C1 segment of cervical spinal cord (tissue), 14 donors: ENCODE data around the gene POU2AF3.
"Not testable (repeated sequence)": the region's sequence is repeated elsewhere in the genome, so short reads cannot be mapped to it uniquely, and the experiment has no call there.

Experiments
- DNase-seq, 14 donors: peaks; one replicate each; lab custom pipeline; 2025; lab: John Stamatoyannopoulos, UW

Gene POU2AF3, protein sequence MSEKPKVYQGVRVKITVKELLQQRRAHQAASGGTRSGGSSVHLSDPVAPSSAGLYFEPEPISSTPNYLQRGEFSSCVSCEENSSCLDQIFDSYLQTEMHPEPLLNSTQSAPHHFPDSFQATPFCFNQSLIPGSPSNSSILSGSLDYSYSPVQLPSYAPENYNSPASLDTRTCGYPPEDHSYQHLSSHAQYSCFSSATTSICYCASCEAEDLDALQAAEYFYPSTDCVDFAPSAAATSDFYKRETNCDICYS

GRCh38 chr11:111298413-111299100, at the start of gene POU2AF3:
Gene POU2AF3, plus strand, starts transcription at chr11:111298546. Its CDS starts 36 bp downstream, at chr11:111298582.
- peak in 1 of 14 donors; percentile 58 for DNase-seq

- no peak for DNase-seq
Observed at GRCh38 chr11:111250936-111251335, 47.4 kb upstream of the POU2AF3 start.

- no peak for DNase-seq
Observed at GRCh38 chr11:111253131-111253530, 45.2 kb upstream of the POU2AF3 start.

DNA sequence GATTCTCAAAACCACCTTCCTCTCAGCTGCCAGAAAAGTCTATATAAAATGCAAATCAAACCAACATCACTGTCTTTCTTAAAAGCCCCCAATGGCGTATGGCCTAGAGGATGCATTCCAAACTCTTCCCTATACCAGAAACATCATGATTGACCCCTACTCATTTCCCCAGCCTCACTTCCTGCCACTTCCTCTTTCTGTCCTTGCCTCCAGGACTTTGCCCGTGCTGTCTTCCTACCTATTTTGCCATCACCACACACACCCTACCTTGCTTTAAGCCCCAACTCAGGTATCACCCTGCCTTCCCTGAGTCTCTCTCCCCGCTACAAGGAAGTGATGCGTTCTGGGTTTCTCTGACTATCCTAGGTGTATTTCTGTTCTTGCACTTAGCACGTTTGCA, 44.7 kb upstream of the POU2AF3 start:
- DNase-seq, result no peak

DNA sequence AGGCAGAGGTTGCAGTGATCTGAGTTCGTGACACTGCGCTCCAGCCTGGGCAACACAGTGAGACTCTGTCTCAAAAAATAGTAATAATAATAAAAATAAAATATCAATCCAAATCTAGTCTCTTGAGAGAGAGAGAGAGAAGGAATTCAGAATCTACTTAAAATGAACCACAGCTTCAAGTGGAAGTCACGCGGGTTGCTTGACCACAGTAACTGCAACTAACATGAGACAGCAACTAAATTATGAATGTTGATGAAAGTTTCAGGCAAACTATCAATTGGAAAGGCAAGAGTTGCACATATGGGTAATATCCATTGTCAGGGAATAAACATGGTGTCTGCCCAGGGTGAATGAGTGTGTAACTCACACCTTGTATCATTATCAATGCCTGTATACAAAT, 40.3 kb upstream of the POU2AF3 start:
- DNase-seq, result no peak

DNA sequence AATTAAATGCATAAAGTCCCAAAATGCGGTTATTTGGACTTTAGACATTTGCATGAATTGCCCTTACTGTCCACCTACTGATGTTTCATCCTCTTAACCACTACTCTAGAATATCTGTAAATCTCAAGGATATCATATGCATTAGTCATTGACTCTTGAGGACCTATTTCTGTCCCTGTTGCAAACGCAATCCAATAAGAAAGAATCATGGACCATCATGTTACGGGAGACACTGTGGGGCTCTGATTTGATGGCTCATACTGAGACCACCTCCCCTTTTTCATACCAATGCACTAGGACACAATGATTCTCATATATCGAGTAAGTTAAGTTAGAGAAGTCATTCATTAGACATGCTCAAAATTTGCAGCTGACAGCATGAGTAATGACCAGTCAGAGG, 38.5 kb upstream of the POU2AF3 start:
- DNase-seq, result no peak

DNA sequence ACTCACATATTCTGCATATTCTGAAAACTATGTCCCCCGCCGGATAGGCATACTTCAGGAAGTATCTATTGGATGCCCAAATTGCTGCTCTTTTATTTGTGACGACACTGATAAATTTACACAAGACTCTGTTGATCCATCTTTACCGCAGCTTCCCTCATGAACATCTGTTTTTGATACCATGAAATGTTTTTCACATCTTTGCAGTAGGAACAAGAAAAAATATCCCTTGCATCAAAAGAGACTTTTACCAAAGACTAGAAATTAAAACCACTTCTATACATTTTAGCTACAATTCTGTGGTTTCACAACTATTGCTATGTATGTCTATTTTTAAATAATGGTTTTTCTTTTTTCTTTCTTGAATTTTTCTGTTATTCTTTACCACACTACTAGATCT, 37.5 kb upstream of the POU2AF3 start:
- DNase-seq, result no peak

DNA sequence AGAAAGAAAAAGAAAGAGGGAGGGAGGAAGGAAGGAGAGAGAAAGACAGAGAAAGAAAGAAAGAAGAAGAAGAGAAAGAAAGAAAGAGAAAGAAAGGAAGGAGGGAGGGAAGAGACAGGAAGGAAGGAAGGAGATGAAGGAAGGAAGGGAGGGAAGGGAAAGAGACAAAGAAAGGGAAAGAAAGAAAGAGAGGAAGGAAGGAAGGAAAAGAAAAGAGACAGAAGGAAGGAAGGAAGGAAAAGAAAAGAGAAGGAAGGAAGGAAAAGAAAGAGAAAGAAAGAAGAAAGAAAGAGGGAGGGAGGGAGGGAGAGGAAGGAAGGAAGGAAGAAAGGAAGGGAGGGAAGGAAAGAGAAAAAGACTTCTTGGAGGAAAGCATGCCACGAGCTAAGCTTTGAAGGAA, 33.7 kb upstream of the POU2AF3 start:
- no peak for DNase-seq

DNA sequence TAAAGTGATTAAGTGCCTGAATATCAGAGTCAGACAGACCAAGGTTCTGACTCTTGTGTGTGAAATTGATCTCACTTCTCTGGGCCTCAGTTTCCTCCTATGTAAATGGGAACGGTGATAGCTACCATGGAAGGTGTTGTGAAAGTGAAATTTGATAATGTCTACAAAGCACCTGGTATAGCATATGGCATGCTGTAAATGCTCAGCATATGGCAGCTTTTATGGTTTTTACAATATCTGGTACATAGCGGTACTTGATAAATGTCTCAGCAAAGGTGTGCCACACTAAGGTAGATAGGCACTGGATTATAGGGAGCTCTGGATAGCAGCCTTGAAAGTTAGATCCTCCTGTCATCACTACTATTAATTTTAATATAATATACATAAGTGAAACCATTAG, 32.9 kb upstream of the POU2AF3 start:
- no peak for DNase-seq

- DNase-seq, result not testable (repeated sequence)
Observed at GRCh38 chr11:111268303-111268702, 30.0 kb upstream of the POU2AF3 start.

DNA sequence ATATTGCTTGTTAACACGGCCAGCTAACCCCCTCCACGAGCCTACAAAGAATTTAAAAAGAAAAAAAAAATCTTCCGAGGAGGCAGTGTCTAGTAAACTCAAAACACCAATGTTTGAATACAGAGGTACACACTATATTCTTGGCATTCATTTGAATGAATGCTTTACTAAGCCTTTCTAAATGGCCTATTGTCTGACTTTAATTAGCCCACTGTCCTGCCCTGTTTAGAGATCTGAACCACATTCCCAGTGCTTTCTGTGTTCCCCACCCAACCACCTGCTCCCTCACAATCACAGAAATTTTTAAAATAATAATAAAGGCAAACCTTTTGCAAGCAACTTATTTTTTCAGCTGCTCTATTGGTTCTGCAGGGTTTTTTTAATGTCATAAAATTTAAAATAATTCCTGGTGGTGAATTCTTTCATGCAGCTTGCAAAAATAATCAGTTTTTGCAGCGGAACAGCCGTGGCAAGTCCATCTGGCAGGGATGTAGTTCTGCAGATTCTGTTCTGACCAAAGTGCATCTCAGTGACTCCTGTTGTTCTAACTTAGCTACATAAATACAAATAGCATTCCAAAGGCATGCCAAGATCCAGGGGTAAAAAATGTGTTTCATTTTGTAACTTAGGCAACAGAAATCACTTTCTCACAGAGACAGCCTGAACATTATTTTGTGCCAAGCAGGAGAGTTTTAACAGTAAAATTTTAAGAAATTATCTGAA, 29.0 kb upstream of the POU2AF3 start:
- DNase-seq, result peak in 1 of 14 donors; percentile 31

- no peak for DNase-seq
Observed at GRCh38 chr11:111272420-111272819, 25.9 kb upstream of the POU2AF3 start.

GRCh38 chr11:111282562-111283075, 15.7 kb upstream of the POU2AF3 start:
- no peak for DNase-seq

DNA sequence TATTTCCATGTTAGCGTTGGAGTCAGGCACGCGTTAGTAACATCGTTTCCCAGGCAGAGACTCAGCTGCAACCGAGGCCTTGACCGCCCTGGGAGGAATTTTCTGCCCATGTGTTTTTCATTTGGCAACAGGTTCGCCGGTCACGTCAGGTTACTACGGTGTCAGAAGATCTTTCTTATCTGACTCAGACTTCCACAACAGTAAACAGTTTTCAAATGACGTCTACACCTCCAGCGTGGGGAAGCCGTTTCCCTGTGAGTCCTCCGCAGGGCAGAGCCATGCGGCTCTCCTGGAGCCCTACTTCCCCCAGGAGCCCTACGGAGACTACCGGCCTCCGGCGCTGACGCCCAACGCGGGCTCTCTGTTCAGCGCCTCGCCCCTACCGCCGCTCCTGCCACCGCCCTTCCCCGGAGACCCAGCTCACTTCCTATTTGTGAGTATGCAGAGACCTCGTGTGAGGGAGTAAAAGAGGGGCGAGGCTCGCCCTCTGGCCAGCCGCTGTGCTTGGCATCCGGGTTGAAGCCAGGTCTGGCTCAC, 14.3 kb upstream of the POU2AF3 start:
- DNase-seq, result no peak

GRCh38 chr11:111285189-111286091, 12.9 kb upstream of the POU2AF3 start:
- DNase-seq, result no peak

GRCh38 chr11:111291764-111292163, 6.6 kb upstream of the POU2AF3 start:
- DNase-seq, result no peak

GRCh38 chr11:111292408-111292807, 5.9 kb upstream of the POU2AF3 start:
- DNase-seq, result not testable (repeated sequence)

- DNase-seq, result no peak
Observed at GRCh38 chr11:111296196-111296595, 2.1 kb upstream of the POU2AF3 start.

- no peak for DNase-seq
Observed at GRCh38 chr11:111297696-111298095, 650 bp upstream of the POU2AF3 start.

DNA sequence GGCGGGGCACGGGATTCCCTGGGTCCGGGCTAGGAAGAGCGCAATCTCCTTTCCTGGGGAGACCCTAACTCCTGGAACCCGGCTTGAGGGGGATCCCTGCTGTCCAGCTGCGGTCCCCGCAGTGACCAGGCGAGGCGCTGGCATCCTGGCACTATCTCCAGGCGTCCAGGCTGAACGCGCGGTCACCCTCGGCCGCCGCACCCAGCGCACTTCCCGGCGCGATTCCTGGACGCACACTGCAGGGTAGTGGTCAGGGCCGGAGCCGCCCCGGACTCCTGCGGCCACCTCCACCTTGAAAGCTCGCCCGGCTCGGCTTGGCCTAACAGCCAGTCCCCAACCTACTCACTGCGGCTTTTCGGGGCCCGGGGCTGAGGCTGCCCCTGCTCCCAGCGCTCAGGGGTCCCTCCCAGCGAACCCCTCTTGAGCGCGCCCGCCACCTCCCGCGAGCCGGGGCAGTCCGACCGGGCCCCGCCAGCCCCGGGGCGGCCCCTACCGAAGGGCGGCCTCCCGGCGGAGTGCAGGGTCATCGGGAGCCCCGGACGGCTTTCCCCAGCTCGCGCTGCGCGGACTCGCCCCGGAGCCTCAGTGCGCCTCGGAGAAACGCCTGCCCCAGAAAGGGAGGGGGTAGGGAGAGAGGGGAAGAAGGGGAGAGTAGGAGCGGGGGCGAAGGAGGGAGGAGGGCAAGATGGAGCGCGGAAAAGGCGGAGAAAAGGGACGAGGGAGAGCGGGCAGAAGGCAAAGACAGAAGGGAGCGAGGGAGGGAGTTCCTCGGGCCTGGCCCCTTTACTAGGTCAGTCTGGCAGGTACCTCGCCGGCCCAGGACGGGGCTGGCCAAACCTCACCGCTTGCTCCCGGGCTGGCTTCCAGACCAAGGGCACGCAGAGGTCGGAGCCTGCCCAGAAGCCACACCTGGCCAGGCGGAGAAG, 1.0 kb downstream of the POU2AF3 start:
- peak in 10 of 14 donors; percentile 7 to 61 (median 28) for DNase-seq
